Stimulated activated CD8-positive, alpha-beta memory T cell treated with anti-CD3 and anti-CD28 coated beads, Interleukin-7, amount 100 ng/mL, for 24 hours (primary cell): Measurements from ENCODE around the gene EGFLAM.

Source experiments
- DNase-seq: peaks from one replicate; pipeline ENCODE4 v3.0.0-alpha.2; 2020; ENCODE audit warnings: low read depth

EGFLAM gene

DNA sequence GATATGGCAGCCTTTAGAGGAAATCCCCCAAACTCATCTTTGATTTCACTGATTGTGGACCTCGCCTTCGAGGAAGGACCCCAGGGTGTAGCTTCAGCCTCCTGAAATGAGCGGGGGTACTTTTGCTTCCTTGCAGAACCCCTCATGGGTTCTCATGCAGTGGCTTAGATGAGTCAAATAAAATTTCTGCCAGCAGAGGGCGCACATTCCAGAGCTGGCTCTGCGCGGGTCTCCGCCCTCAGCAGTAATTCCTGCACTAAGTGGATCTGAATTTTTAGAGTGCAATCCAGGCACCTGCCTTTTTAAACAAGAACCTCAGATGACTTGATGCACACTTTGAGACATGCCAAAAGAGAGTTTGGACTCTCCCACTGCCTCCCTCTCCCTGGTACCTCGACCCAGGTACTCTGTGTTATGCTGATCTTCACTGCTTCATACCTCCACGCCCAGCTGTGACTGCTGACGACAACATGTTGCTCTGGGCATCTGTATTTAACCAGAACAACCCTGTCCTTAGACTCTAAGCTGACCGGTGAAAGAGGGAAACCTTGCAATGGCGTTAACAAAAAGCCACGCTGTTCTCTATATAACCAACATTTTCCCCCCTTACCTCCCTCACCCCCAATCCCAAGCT lies 7.3 kb downstream of the EGFLAM start:
- peak; percentile 15 for DNase-seq

DNA sequence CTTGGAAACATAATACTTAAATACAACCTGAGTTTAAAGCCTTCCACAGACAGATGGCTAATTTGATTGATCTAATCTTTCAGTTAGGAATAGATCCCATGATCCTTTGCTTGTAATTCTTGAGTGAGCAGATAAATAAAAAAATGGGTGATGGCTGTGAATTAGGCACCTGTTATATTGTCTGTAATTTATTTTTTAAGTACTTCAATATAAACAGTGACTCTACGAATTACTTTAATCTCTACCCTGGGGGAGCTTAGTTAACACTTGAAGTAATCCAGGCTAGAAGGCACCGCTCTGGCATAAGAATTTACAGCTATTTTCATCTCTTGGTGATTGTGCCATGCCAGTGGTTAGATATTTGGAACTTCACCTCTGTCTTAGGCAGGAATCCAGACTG lies 9.0 kb downstream of the EGFLAM start:
- DNase-seq, result no peak

DNA sequence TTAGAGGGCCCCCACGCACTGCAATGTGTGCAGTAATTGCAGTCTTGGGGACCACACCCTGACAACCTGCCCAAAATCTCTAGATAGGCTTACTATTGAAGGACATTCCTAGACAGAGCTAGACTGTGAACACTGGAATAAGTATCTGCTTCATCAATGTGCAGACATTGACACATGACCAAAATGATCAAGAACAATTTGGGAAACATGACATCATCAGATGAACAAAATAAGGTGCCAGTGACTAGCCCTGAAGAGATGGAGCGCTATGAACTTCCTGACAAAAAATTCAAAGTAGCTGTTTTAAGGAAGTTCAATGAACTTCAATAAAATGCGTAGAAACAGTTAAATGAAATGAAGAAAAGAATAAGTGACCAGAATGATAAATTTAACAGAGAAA lies 15.3 kb downstream of the EGFLAM start:
- DNase-seq, result no peak

DNA sequence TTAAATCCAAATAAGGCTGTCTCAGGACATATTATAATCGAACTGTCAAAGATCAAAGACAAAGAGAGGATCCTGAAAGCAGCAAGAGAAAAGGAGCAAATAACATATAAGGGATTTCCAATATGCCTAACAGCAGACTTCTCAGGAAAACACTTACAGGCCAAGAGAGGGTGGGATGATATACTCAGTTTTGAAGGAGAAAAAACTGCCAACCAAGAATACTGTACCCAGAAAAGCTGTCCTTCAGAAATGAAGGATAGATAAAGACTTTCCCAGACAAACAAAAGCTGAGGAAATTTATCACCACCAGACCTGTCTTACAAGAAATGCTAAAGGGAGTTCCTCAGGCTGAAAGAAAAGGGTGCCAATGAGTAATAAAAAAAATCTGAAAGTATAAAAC lies 16.0 kb downstream of the EGFLAM start:
- DNase-seq, result no peak

DNA sequence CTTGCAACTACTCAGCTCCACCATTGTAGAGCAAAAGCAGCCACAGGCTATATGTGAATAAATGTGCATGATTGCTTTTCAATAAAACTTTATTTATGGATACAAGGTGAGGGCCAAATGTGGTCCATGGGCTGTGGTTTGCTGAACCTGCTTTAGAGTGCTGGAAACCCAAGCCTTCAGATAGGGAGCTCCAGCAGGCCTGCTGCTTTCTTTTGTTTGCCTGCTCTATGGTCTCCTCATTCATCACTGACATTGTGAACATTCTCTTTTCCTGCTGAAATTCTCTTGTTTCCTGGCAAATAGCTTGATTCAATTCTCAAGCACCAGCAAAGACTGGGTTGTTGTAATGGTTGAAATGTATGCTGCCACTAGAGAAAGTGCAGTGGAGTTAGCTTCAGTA lies 26.0 kb downstream of the EGFLAM start:
- no peak for DNase-seq

DNA sequence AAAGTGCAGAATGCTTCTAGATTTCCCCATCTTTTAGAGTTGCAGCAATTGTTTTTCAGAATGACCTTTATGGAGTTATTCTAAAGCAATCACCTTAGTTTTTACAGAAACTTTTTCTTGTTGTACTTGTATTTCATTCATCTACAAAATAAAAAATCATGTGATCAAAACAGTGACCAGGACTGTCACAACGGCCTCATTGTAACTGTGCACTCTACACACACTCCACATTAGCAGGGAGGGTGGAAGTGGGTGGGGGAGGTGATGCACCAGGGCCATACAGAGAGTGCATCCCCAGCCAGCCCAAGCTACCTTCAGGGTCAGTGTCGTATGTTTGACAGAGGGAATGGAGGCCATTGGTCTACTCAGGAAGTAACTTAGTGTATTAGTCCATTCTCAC lies 26.9 kb downstream of the EGFLAM start:
- DNase-seq, result no peak

DNA sequence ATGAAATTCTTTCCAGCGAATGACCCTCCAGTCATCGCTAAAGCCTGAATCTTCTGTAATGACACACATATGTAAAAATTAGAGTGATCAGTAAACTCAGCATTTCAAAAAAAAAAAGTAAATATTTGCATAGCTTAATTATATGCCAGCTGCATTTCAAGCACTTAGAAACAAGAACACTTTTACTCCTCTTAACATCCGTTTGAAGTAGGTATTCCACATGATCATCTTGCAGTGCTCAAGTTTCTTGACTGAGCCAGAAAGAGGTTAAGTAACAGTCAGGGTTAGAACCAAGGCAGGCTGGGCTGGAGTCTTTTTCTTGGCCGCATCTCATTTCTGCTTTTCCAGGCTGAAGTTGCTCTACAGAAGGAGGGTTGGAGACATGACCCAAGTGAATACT lies 27.6 kb downstream of the EGFLAM start:
- DNase-seq, result no peak

DNA sequence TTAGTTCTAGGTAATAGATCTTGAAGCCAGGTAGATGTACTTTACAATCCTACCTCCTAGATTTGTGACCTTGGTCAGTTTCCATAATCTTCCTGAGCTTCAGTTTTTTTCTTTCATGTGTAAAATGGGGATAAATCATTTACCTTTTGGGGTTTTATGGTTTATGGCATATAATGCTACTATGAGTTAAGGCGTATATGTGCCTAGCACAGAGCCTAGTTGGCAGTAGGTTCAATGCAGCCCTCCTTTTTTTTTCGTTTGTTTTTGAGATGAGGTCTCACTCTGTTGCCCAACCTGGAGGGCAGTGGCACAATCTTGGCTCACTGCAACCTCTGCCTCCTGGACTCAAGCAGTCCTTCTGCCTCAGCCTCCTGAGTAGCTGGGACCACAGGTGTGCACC lies 28.8 kb downstream of the EGFLAM start:
- no peak for DNase-seq

DNA sequence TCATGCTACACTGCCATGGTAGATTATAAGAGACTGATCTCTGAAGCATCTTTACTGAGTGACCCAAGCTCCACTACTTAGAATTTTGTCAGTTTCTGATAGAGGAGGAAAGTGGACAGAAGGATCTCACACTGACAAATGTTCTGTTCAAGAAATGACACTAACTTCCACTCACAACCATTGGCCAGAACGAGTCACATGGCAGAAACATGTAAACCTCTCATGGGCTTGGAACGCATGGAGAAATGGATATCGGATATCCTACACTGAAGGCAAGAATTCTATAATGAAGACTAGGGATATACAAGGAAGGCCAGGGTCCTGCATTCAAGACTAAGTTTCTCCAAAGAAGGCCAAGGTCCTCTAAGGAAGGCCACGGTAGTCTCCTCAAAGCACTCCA lies 31.1 kb downstream of the EGFLAM start:
- no peak for DNase-seq

DNA sequence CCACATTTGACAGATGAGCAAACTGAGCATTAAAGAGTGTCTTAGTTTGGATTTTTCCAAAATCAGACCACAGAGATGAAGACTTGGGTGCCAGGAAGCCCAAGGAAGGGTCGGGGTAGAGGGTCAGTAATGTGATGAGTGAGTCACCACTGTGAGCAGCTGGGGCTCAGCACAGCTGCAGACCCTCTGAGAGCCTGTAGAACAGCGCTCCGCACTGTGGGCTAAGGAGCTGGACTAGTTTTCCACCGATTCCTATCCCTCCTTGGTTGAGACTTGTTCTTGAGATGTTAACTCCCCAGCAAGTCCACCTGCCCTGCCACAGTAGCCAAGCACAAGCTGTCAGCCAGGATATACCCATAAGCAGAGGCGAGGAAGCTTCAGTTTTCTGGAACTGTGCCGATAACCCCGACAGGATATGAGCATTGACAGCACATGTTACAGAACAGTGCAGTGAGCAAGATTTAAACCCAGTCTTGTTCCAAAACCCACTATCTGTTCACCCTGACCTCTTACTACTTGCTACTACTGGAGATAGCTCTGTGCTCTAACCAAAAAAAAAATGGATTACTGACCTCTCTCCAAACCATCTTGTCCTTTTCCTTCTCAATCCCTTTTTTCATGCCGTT lies 31.8 kb downstream of the EGFLAM start:
- no peak for DNase-seq

DNA sequence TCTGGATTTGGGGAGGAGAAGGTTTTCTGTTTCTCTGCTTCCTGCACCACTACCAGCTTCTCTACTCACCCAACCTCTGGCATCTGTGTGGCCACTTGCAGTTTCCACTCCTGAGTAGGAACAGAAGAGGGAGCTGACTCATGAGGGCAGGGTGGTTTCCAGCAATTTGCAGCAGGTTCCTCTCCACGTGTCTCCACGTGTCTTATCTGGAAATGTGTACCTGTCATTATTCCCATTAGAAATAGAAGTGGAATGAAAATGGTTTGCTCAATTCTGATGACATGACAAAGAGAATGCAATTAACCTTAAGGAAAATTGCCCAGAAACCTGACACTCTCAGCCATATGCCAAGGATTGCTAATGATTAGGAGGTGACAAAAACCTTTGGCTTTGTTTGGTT lies 33.0 kb downstream of the EGFLAM start:
- DNase-seq, result no peak

DNA sequence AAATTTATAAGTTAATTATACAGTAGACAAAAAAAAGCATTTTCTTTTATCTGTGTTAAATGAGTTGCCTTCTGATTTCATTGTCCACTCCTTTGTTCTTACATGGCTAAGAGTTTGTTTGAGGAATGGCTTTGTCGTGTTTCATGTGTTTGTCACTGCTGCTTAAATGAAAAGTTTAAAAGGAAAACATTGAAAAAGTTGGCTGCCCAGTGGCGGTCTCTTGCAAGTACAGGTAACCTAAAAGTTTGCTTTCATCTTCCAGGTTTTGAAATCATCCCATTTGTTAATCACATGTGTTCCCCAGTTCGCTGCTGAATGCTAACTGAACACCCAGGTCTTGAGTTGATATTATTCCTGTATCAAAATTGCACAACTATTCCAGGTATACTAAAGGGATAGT lies 33.9 kb downstream of the EGFLAM start:
- no peak for DNase-seq

DNA sequence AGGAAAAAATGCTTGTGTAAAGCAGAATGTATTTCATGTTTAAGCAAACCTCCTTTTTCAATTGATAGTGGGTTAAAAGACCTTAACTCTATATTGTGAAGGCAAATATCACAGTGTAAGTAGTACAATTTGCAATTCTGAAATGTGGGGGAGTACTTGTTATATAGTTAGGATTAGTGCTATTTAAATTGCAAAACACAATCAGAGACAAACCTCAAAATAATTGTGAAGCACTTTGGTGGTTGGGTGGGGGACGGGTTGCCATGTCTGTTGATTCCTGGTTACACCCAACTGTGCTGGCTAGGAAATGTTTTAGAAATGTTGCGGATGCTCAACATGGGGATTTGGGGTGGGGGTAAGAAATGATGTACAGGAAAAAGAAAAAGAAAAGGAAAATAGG lies 37.4 kb downstream of the EGFLAM start:
- DNase-seq, result no peak

DNA sequence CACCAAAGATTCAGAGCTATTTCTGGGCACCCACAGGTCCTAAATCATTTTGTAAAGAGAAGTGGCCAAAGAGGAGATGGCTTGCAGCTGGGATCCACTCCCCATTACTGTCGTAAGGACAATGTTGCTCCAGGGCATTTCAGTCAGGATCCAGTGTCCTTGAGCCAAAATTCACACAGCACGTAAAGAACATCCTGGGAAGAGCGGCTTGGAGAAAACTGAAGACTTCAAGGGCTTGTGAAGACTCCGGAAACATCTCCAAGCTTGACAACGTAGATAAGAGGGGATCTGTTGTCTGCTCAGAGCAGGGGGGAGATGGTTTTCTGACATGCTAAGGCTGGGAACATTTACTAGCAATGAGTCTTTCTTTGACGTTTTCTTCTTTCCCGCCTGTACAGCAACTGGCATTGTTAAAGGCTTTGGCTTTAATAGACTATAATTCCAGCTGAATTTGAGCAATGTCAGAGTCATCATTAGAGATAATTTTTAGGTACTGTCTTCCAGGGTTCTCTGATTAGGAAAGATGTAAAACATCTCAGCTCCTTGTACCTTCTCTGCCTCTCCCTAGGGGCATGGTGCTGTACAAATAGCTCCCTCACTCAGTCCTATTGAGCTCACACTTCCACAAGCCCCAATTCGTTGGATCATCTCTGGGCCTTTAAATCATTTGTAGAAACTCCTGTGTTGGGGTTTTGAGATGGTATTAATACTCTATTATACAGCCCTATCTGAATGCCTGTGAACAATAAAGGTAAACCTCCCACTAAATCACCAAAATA lies 39.7 kb downstream of the EGFLAM start:
- no peak for DNase-seq

DNA sequence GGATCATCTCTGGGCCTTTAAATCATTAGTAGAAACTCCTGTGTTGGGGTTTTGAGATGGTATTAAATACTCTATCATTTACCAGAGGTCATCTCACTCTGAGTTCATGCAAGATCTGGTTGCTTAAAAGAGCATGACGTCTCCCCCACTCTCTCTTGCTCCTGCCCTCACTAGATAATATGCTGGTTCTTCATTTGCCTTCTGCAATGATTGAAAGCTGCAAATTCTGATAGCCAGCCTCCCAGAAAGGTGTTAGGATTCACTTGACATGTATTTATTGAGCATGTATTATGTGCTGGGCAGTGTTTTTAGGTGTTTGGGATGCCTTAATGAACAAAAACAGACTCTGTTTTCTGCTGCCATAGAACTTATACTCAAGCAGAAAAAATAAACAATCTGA lies 41.2 kb downstream of the EGFLAM start:
- DNase-seq, result no peak

DNA sequence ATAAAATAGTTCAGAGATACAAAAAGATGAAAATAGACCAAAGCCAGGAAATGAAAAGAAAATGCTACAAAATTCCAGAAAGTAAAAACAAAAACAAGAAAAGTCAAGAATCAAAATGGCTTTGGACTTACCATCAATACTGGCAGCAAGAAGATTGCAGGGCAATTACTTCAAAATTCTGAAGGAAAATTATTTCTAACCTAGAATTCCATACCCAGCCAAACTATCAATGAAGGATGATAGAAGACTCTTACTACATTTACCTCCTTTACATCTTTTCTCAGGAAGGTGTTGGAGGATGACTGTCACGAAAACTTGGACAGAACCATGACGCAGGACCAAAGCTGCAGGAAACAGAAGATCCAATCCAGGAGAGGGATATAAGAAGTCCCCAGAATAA lies 46.8 kb downstream of the EGFLAM start:
- no peak for DNase-seq

DNA sequence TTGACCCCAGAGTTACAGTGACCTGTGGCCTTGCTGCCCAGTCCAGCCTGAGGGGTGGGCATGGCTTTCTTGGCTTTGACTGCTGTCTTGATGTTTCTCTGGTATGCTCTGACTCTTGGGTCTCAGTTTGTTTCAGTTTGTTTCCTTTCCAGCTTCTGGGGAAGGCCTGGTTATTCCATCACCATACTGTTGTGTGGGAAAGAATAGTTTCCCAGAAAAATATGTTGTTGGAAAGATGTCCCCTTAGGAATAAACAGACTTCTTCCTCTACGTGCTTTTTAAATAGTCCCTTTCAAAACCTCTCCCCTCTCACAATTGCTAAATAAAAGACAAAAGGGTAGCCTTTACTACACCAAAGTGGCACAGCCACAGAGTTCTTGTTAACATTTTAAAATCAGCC lies 49.5 kb downstream of the EGFLAM start:
- no peak for DNase-seq

DNA sequence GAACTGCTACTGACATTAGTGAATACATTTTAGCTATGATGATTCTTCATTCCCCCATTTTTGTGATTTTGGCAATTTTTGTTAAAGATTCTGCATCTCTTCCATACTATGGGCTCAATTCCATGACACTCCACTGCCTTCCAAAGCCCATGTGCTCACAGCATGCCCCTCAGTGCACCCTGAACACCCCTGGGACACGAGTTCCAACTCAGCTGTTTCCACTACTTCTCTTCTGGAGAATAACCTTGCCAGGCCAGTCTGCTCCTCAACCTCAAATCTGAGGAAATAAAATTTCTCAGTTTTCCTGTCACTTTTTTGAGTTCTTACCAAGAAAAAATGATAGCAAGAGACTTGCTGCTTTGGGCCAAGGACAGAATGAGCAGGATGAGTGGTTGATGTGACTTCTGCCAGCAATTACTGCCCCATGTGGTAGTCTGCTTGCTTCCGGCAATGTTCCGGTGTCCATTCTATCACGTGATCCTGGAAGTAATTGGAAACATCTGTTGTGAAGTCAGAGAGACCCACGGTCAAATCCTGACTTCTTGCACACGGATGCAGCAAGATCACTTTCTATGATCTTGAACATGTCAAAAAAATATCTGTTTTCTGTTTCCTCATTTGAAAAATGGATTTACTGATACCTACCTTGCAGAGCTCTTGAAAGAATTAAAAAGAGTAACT lies 58.3 kb downstream of the EGFLAM start:
- DNase-seq, result no peak

DNA sequence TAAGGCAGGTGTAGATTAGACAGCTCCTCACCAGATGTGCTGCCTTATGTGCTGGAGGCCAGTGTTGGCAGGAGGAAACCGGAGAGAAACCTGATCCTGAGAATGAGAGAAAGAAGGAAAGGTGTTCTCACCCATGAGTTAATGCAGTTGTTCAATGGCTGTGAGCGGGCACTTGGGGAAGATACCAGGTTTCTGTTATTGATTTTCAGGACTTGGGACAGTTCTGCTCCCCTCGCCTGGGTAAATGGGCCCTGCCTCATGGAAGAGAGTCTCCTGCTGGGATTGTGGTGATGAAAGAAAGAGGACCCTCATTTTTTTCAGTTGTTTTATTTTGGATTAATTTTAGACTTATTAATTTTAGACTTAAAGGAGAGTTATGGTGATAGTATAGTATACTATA lies 59.5 kb downstream of the EGFLAM start:
- DNase-seq, result no peak

DNA sequence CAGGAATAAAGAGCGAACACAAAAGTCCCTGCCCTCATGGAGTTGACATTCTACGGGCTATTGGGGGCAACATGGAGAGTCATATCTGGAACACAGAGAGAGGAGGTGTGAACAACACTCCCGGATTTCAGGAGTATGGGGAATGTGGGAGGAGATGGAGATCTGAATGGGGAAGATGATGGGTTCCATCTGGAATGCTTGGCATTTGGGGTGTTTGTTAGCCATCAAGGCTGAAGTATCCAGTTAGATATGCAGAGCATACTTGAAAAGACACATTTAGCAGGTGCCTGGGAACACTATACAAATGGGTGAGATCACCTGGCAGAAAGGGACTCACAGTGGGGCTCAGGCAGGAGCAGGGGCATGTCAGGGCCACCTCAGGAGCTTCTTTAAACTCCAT lies 61.1 kb downstream of the EGFLAM start:
- DNase-seq, result no peak

DNA sequence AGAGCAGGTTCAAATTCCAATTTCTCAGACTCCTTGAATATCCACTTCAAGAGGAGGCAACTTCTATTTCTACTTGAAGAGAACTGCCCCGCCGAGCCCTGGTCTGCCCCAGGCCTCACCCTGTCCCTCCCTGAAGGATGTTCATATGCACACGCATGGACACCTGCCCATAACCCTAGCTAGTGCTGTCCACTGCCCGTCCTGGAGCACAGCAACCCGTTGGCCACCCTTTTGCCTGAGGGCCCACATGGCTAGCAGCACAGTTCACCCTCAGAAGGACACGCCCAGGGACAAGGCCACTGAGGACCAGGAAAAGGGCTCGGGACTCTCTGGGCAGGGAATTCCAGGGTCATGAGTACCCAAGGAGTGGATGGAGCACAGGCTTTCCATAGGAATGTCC lies 63.6 kb downstream of the EGFLAM start:
- DNase-seq, result no peak

DNA sequence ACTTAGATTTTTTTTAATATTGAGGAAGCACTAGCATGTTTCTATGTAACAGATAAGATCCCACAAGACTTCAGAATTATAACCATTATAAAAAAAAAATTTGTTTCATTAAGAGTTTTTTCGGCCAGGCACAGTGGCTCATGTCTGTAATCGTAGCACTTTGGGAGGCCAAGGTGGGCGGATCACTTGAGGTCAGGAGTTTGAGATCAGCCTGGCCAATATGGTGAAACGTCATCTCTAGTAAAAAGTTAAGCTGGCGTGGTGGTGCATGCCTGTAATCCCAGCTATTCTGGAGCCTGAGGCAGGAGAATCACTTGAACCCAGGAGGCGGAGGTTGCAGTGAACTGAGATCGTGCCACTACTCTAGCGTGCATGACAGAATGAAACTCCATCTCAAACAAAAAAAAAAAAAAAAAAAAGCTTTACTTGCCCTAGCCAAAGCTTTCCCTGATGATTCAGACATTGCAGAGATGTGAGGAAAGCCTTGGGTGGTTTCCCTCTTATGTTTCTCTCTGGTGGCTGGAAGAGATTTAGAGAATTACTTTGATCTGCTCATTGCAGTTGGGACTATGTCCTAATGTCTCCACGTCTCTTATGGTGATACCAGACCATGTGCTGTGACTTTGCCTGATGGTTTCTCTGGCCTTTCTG lies 65.4 kb downstream of the EGFLAM start:
- no peak for DNase-seq
